ENCODE data around the gene FBXL7.

GRCh38 chr5:15823398-15823797 lies 323.4 kb downstream of the FBXL7 start:
- TF ChIP-seq, protein P1, sequence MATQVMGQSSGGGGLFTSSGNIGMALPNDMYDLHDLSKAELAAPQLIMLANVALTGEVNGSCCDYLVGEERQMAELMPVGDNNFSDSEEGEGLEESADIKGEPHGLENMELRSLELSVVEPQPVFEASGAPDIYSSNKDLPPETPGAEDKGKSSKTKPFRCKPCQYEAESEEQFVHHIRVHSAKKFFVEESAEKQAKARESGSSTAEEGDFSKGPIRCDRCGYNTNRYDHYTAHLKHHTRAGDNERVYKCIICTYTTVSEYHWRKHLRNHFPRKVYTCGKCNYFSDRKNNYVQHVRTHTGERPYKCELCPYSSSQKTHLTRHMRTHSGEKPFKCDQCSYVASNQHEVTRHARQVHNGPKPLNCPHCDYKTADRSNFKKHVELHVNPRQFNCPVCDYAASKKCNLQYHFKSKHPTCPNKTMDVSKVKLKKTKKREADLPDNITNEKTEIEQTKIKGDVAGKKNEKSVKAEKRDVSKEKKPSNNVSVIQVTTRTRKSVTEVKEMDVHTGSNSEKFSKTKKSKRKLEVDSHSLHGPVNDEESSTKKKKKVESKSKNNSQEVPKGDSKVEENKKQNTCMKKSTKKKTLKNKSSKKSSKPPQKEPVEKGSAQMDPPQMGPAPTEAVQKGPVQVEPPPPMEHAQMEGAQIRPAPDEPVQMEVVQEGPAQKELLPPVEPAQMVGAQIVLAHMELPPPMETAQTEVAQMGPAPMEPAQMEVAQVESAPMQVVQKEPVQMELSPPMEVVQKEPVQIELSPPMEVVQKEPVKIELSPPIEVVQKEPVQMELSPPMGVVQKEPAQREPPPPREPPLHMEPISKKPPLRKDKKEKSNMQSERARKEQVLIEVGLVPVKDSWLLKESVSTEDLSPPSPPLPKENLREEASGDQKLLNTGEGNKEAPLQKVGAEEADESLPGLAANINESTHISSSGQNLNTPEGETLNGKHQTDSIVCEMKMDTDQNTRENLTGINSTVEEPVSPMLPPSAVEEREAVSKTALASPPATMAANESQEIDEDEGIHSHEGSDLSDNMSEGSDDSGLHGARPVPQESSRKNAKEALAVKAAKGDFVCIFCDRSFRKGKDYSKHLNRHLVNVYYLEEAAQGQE (IDR thresholded peaks at IDR 0.05; ENCODE audit: low read depth), result no peak
- TF ChIP-seq EGR1 (IDR thresholded peaks at IDR 0.05) (no peak), CEBPB (IDR thresholded peaks at IDR 0.05) (no peak), TEAD4 (IDR thresholded peaks at IDR 0.05) (no peak)

Measured in Ishikawa (cell line).